ENCODE measurements around the gene FGD2. TPM values are rescaled to one million over a fixed set of nuclear protein-coding genes. Genes with fewer than 3 reads are reported as not detected.

Gene FGD2
- total RNA-seq, 1 donor, result under 0.01 TPM

DNA sequence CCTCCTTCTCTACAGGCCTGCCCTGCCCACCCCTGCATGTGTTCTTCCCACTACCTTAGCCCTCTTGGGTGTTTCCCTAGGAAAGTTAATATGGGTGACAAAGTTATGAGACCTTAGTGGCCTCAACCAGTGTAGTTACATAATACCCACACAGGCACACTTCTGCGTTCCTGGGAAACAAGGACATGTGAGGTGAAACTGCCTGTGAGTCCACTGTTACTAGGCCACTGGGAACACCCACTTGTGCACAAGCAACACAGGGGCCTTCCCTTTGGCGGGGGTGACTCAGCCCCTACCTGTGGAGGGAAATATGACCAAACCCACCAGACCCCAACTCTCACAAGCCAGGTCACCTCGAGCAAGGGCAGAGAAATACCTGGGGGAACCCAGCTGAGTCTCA lies 38.2 kb upstream of the FGD2 start:
- peak; percentile 62 for DNase-seq (ENCODE audit: insufficient read length, low spot score, missing footprints)
- Histone ChIP-seq H3K4me3 (ENCODE audit: insufficient read depth, low read length) (no peak overlapping the region), H3K36me3 (ENCODE audit: insufficient read depth, low read length) (peaks cover 57% of the 10 kb centered on the region), H3K4me1 (ENCODE audit: insufficient read depth, low read length) (no peaks in the 10 kb centered on the region), H3K9me3 (ENCODE audit: low read depth, low read length) (no peaks in the 10 kb centered on the region), H3K27ac (ENCODE audit: low read depth, low read length) (no peak overlapping the region), H3K4me2 (ENCODE audit: insufficient read depth, low read length) (no peak overlapping the region), H4K20me1 (ENCODE audit: insufficient read depth, low read length) (peaks cover 20% of the 10 kb centered on the region), H2AFZ (ENCODE audit: low read length) (no peak overlapping the region), H3K79me2 (ENCODE audit: insufficient read depth, low read length) (no peaks in the 10 kb centered on the region), H3K27me3 (ENCODE audit: insufficient read depth, low read length) (no peaks in the 10 kb centered on the region)
- TF ChIP-seq, protein P1, sequence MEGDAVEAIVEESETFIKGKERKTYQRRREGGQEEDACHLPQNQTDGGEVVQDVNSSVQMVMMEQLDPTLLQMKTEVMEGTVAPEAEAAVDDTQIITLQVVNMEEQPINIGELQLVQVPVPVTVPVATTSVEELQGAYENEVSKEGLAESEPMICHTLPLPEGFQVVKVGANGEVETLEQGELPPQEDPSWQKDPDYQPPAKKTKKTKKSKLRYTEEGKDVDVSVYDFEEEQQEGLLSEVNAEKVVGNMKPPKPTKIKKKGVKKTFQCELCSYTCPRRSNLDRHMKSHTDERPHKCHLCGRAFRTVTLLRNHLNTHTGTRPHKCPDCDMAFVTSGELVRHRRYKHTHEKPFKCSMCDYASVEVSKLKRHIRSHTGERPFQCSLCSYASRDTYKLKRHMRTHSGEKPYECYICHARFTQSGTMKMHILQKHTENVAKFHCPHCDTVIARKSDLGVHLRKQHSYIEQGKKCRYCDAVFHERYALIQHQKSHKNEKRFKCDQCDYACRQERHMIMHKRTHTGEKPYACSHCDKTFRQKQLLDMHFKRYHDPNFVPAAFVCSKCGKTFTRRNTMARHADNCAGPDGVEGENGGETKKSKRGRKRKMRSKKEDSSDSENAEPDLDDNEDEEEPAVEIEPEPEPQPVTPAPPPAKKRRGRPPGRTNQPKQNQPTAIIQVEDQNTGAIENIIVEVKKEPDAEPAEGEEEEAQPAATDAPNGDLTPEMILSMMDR (IDR thresholded peaks at IDR 0.05; ENCODE audit: extremely low read depth, low read depth, low read length), result no peak

- peaks cover 62% of the 10 kb centered on the region for H3K36me3 ChIP-seq (ENCODE audit: insufficient read depth, low read length)
- TF ChIP-seq, protein P1 (IDR thresholded peaks at IDR 0.05; ENCODE audit: extremely low read depth, low read depth, low read length), result no peak
Measured at GRCh38 chr6:36967757-36968156, 37.7 kb upstream of the FGD2 start.

GRCh38 chr6:36968266-36968977 lies 37.0 kb upstream of the FGD2 start:
- peaks cover 68% of the 10 kb centered on the region for H3K36me3 ChIP-seq (ENCODE audit: insufficient read depth, low read length)
- DNase-seq (ENCODE audit: insufficient read length, low spot score, missing footprints), result no peak

More at GRCh38 chr6:36967757-36968156, 37.7 kb upstream of the FGD2 start:
- Histone ChIP-seq H2AFZ (ENCODE audit: low read length) (no peak overlapping the region), H3K27ac (ENCODE audit: low read depth, low read length) (no peak overlapping the region), H3K4me2 (ENCODE audit: insufficient read depth, low read length) (no peak overlapping the region), H3K27me3 (ENCODE audit: insufficient read depth, low read length) (no peaks in the 10 kb centered on the region), H3K79me2 (ENCODE audit: insufficient read depth, low read length) (peaks cover 2% of the 10 kb centered on the region), H3K9me3 (ENCODE audit: low read depth, low read length) (no peaks in the 10 kb centered on the region), H3K4me1 (ENCODE audit: insufficient read depth, low read length) (no peaks in the 10 kb centered on the region), H4K20me1 (ENCODE audit: insufficient read depth, low read length) (peaks cover 20% of the 10 kb centered on the region), H3K4me3 (ENCODE audit: insufficient read depth, low read length) (no peak overlapping the region)
- peak; percentile 55 for DNase-seq (ENCODE audit: insufficient read length, low spot score, missing footprints)

GRCh38 chr6:36969240-36969691 lies 36.2 kb upstream of the FGD2 start:
- Histone ChIP-seq H3K9me3 (ENCODE audit: low read depth, low read length) (no peaks in the 10 kb centered on the region), H3K27me3 (ENCODE audit: insufficient read depth, low read length) (no peaks in the 10 kb centered on the region), H3K79me2 (ENCODE audit: insufficient read depth, low read length) (peaks cover 4% of the 10 kb centered on the region), H3K4me2 (ENCODE audit: insufficient read depth, low read length) (no peak overlapping the region), H2AFZ (ENCODE audit: low read length) (no peak overlapping the region), H3K4me1 (ENCODE audit: insufficient read depth, low read length) (no peaks in the 10 kb centered on the region), H3K36me3 (ENCODE audit: insufficient read depth, low read length) (peaks cover 77% of the 10 kb centered on the region), H3K4me3 (ENCODE audit: insufficient read depth, low read length) (no peak overlapping the region), H3K27ac (ENCODE audit: low read depth, low read length) (no peak overlapping the region), H4K20me1 (ENCODE audit: insufficient read depth, low read length) (peaks cover 20% of the 10 kb centered on the region)
- TF ChIP-seq, protein P1 (IDR thresholded peaks at IDR 0.05; ENCODE audit: extremely low read depth, low read depth, low read length), result no peak
- DNase-seq (ENCODE audit: insufficient read length, low spot score, missing footprints), result no peak

More at GRCh38 chr6:36968266-36968977, 37.0 kb upstream of the FGD2 start:
- no peak overlapping the region for H3K27ac ChIP-seq (ENCODE audit: low read depth, low read length)
- H3K9me3 ChIP-seq (ENCODE audit: low read depth, low read length), result no peaks in the 10 kb centered on the region
- no peak overlapping the region for H2AFZ ChIP-seq (ENCODE audit: low read length)
- no peaks in the 10 kb centered on the region for H3K4me1 ChIP-seq (ENCODE audit: insufficient read depth, low read length)
- H3K27me3 ChIP-seq (ENCODE audit: insufficient read depth, low read length), result no peaks in the 10 kb centered on the region
- H3K4me3 ChIP-seq (ENCODE audit: insufficient read depth, low read length), result no peak overlapping the region
- H4K20me1 ChIP-seq (ENCODE audit: insufficient read depth, low read length), result peaks cover 20% of the 10 kb centered on the region
- TF ChIP-seq, protein P1 (IDR thresholded peaks at IDR 0.05; ENCODE audit: extremely low read depth, low read depth, low read length), result no peak
- H3K4me2 ChIP-seq (ENCODE audit: insufficient read depth, low read length), result no peak overlapping the region
- H3K79me2 ChIP-seq (ENCODE audit: insufficient read depth, low read length), result peaks cover 4% of the 10 kb centered on the region
